Measurements from ENCODE around the gene FARP1. TPM values are rescaled to one million over a fixed set of nuclear protein-coding genes. Genes with fewer than 3 reads are reported as not detected.
A peak's percentile ranks its signal among the peaks of the same experiment; 100 is the strongest.

FARP1 gene
- total and polyA plus RNA-seq, 2 of the 8 experiments (the other 6 are each of a cell fraction or from before 2014, with no cell fraction given): 24.7 to 104 TPM

DNA sequence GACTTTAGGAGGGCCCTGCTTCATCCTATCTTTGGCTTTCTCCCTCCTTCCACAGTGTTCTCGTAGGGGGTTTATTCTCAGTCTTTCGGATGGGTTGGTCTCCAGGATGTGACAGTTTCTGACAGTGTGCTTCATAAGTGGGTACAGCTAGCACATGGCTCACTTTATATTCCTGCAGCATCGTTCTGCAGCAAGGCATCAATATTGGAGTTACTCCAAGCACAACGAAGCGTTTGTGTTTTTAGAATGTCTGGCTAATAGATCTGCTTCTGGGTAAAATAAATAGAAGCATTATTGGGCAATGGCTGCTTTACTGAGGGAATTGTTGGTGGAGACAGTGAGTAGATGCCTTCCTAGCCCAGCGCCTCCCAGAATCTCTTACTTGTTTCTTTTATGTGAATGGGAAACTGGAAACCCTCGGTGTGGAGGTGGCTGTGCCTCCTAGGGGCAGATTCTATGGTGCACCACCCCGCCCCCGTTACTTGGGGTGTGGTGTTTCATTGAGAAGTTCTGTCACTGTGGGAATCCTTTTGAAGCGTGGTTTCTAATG lies 2.0 kb downstream of the FARP1 start (continued):
- TF ChIP-seq, protein P1, sequence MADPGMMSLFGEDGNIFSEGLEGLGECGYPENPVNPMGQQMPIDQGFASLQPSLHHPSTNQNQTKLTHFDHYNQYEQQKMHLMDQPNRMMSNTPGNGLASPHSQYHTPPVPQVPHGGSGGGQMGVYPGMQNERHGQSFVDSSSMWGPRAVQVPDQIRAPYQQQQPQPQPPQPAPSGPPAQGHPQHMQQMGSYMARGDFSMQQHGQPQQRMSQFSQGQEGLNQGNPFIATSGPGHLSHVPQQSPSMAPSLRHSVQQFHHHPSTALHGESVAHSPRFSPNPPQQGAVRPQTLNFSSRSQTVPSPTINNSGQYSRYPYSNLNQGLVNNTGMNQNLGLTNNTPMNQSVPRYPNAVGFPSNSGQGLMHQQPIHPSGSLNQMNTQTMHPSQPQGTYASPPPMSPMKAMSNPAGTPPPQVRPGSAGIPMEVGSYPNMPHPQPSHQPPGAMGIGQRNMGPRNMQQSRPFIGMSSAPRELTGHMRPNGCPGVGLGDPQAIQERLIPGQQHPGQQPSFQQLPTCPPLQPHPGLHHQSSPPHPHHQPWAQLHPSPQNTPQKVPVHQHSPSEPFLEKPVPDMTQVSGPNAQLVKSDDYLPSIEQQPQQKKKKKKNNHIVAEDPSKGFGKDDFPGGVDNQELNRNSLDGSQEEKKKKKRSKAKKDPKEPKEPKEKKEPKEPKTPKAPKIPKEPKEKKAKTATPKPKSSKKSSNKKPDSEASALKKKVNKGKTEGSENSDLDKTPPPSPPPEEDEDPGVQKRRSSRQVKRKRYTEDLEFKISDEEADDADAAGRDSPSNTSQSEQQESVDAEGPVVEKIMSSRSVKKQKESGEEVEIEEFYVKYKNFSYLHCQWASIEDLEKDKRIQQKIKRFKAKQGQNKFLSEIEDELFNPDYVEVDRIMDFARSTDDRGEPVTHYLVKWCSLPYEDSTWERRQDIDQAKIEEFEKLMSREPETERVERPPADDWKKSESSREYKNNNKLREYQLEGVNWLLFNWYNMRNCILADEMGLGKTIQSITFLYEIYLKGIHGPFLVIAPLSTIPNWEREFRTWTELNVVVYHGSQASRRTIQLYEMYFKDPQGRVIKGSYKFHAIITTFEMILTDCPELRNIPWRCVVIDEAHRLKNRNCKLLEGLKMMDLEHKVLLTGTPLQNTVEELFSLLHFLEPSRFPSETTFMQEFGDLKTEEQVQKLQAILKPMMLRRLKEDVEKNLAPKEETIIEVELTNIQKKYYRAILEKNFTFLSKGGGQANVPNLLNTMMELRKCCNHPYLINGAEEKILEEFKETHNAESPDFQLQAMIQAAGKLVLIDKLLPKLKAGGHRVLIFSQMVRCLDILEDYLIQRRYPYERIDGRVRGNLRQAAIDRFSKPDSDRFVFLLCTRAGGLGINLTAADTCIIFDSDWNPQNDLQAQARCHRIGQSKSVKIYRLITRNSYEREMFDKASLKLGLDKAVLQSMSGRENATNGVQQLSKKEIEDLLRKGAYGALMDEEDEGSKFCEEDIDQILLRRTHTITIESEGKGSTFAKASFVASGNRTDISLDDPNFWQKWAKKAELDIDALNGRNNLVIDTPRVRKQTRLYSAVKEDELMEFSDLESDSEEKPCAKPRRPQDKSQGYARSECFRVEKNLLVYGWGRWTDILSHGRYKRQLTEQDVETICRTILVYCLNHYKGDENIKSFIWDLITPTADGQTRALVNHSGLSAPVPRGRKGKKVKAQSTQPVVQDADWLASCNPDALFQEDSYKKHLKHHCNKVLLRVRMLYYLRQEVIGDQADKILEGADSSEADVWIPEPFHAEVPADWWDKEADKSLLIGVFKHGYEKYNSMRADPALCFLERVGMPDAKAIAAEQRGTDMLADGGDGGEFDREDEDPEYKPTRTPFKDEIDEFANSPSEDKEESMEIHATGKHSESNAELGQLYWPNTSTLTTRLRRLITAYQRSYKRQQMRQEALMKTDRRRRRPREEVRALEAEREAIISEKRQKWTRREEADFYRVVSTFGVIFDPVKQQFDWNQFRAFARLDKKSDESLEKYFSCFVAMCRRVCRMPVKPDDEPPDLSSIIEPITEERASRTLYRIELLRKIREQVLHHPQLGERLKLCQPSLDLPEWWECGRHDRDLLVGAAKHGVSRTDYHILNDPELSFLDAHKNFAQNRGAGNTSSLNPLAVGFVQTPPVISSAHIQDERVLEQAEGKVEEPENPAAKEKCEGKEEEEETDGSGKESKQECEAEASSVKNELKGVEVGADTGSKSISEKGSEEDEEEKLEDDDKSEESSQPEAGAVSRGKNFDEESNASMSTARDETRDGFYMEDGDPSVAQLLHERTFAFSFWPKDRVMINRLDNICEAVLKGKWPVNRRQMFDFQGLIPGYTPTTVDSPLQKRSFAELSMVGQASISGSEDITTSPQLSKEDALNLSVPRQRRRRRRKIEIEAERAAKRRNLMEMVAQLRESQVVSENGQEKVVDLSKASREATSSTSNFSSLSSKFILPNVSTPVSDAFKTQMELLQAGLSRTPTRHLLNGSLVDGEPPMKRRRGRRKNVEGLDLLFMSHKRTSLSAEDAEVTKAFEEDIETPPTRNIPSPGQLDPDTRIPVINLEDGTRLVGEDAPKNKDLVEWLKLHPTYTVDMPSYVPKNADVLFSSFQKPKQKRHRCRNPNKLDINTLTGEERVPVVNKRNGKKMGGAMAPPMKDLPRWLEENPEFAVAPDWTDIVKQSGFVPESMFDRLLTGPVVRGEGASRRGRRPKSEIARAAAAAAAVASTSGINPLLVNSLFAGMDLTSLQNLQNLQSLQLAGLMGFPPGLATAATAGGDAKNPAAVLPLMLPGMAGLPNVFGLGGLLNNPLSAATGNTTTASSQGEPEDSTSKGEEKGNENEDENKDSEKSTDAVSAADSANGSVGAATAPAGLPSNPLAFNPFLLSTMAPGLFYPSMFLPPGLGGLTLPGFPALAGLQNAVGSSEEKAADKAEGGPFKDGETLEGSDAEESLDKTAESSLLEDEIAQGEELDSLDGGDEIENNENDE (IDR thresholded peaks at IDR 0.05; ENCODE audit: insufficient replicate concordance, low read length): no peak
- TF ChIP-seq SRF (IDR thresholded peaks at IDR 0.05; ENCODE audit: low read depth, low read length): no peak
- TF ChIP-seq KDM4A (IDR thresholded peaks at IDR 0.05; ENCODE audit: low read depth, low read length, severe bottlenecking): no peak
- peak; percentile 21 to 33; a peak in 2 of 4 replicates for TF ChIP-seq RAD21 (IDR thresholded peaks at IDR 0.05 in 1 of 2, conservative IDR thresholded peaks at IDR 0.05 in 1 of 2; ENCODE audit: low read depth in 2 of 2, low read length in 2 of 2)
- TF ChIP-seq TEAD4 (IDR thresholded peaks at IDR 0.05; ENCODE audit: low read depth, low read length): no peak
- TF ChIP-seq BRCA1 (IDR thresholded peaks at IDR 0.05; ENCODE audit: low read depth, low read length): no peak
- TF ChIP-seq RFX5 (IDR thresholded peaks at IDR 0.05; ENCODE audit: borderline replicate concordance, low read depth, low read length): no peak
- no peak for TF ChIP-seq CHD1 (IDR thresholded peaks at IDR 0.05; ENCODE audit: low read depth, low read length)
- no peak for TF ChIP-seq GABPA (IDR thresholded peaks at IDR 0.05; ENCODE audit: borderline replicate concordance, insufficient read depth, low read length)
- no peak for TF ChIP-seq FOSL1 (IDR thresholded peaks at IDR 0.05; ENCODE audit: insufficient read depth, low read depth, low read length)
- TF ChIP-seq POLR2AphosphoS5 (IDR thresholded peaks at IDR 0.05; ENCODE audit: low read depth, low read length): no peak

All from H1 (cell line).